SK-N-SH (cell line): ENCODE results near the gene SAA1.

Experiments
- EZH2phosphoT487 ChIP-seq: fragments of 200-600 bp; sonication (generic); IDR thresholded peaks from 2 replicates; pipeline ENCODE4 v1.6.1; 2017; ENCODE audit warnings: low read depth, mixed run types, mild to moderate bottlenecking, antibody characterized with exemption, moderate library complexity, borderline replicate concordance
- MEF2A ChIP-seq: IDR thresholded peaks from 2 replicates; pipeline ENCODE4 v1.4.0; 2012; ENCODE audit warnings: low read depth, borderline replicate concordance
- MXI1 ChIP-seq: IDR thresholded peaks from 2 replicates; pipeline ENCODE4 v1.6.1; 2012; ENCODE audit warnings: mild to moderate bottlenecking, low read depth, low read length, improper control_type of control experiment
- RAD21 ChIP-seq: IDR thresholded peaks from 2 replicates; pipeline ENCODE4 v1.6.1; 2012; ENCODE audit warnings: mild to moderate bottlenecking, low read length
- TF ChIP-seq, protein P1 (sequence below): fragments of 150-350 bp; IDR thresholded peaks from 2 replicates; pipeline ENCODE4 v1.6.1; 2017; ENCODE audit warnings: antibody characterized with exemption, low read length, low read depth, borderline replicate concordance
- TF ChIP-seq, protein P2 (sequence below): fragments of 150-350 bp; IDR thresholded peaks from 2 replicates; pipeline ENCODE4 v1.6.1; 2016; ENCODE audit warnings: mild to moderate bottlenecking, low read depth, low read length
- TF ChIP-seq, protein P3 (sequence below): fragments of 200-600 bp; sonication (generic); IDR thresholded peaks from 2 replicates; pipeline ENCODE4 v1.6.1; 2017; ENCODE audit warnings: antibody characterized with exemption, mild to moderate bottlenecking, moderate library complexity

DNA sequence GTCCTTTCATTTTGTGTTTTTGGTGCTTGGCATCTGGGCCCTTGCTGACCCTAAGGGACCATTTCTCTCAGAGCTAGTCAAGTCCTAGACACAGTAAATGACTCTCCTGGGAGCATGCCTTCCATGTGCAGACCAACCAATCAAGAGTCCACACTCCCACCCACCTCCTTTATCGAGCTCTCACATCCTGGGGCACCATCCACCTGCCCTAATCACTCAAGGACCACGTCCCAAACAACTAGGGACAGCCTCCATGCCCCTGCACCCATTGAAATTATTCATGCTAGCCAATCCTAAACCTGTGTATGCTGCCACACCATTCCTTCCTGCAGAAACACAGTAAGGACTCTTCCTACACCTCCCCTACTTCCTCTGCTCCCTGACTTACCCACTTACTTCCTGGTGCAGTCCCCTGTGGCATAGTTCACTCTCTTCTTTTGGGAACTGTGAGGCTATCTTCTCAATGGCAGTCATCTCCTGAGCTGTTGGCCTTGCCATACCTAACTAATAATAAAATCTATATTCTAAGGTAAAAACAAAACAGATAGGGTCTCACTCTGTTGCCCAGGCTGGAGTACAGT, 11.2 kb upstream of the SAA1 start:
- TF ChIP-seq, protein P1, sequence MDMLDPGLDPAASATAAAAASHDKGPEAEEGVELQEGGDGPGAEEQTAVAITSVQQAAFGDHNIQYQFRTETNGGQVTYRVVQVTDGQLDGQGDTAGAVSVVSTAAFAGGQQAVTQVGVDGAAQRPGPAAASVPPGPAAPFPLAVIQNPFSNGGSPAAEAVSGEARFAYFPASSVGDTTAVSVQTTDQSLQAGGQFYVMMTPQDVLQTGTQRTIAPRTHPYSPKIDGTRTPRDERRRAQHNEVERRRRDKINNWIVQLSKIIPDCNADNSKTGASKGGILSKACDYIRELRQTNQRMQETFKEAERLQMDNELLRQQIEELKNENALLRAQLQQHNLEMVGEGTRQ, result no peak
- TF ChIP-seq EZH2phosphoT487 (no peak), RAD21 (no peak), MXI1 (no peak), MEF2A (no peak)
- TF ChIP-seq, protein P2, sequence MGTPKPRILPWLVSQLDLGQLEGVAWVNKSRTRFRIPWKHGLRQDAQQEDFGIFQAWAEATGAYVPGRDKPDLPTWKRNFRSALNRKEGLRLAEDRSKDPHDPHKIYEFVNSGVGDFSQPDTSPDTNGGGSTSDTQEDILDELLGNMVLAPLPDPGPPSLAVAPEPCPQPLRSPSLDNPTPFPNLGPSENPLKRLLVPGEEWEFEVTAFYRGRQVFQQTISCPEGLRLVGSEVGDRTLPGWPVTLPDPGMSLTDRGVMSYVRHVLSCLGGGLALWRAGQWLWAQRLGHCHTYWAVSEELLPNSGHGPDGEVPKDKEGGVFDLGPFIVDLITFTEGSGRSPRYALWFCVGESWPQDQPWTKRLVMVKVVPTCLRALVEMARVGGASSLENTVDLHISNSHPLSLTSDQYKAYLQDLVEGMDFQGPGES, result no peak
- TF ChIP-seq, protein P3, sequence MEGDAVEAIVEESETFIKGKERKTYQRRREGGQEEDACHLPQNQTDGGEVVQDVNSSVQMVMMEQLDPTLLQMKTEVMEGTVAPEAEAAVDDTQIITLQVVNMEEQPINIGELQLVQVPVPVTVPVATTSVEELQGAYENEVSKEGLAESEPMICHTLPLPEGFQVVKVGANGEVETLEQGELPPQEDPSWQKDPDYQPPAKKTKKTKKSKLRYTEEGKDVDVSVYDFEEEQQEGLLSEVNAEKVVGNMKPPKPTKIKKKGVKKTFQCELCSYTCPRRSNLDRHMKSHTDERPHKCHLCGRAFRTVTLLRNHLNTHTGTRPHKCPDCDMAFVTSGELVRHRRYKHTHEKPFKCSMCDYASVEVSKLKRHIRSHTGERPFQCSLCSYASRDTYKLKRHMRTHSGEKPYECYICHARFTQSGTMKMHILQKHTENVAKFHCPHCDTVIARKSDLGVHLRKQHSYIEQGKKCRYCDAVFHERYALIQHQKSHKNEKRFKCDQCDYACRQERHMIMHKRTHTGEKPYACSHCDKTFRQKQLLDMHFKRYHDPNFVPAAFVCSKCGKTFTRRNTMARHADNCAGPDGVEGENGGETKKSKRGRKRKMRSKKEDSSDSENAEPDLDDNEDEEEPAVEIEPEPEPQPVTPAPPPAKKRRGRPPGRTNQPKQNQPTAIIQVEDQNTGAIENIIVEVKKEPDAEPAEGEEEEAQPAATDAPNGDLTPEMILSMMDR, result no peak
